Trophoblast cell (in vitro differentiated cells and primary cell): ENCODE measurements around the gene JAZF1.
"Not testable (repeated sequence)": the region's sequence is repeated elsewhere in the genome, so short reads cannot be mapped to it uniquely, and the experiment has no call there.

Experiments
- DNase-seq, 2 donors: peaks; one replicate each; pipeline ENCODE4 v3.0.0-alpha.2; 2016
- H2AFZ ChIP-seq: 2 replicates; pipeline ENCODE4 v1.6.1; 2013; ENCODE audit warnings: low read length, moderate library complexity, mild to moderate bottlenecking; ENCODE audit not compliant: insufficient read depth, poor library complexity
- H2AK5ac ChIP-seq: 2 replicates; pipeline ENCODE4 v1.6.1; 2013; ENCODE audit warnings: mild to moderate bottlenecking, low read length
- H2BK120ac ChIP-seq: 2 replicates; pipeline ENCODE4 v1.6.1; 2013; ENCODE audit warnings: low read length, mild to moderate bottlenecking, moderate library complexity; ENCODE audit not compliant: insufficient read depth, poor library complexity
- H2BK12ac ChIP-seq: 2 replicates; pipeline ENCODE4 v1.6.1; 2013; ENCODE audit warnings: mild to moderate bottlenecking, low read length, moderate library complexity
- H2BK5ac ChIP-seq: 2 replicates; pipeline ENCODE4 v1.6.1; 2013; ENCODE audit warnings: low read length, low read depth, moderate library complexity, mild to moderate bottlenecking; ENCODE audit not compliant: poor library complexity
- H3K14ac ChIP-seq: 2 replicates; pipeline ENCODE4 v1.6.1; 2013; ENCODE audit warnings: mild to moderate bottlenecking, low read length
- H3K18ac ChIP-seq: 2 replicates; pipeline ENCODE4 v1.6.1; 2013; ENCODE audit warnings: mild to moderate bottlenecking, low read length
- H3K23ac ChIP-seq: 2 replicates; pipeline ENCODE4 v1.6.1; 2013; ENCODE audit warnings: low read length
- H3K27ac ChIP-seq: 2 replicates; pipeline ENCODE4 v1.5.1; 2013; ENCODE audit warnings: low read depth, mild to moderate bottlenecking, inconsistent platforms, low read length, moderate library complexity
- H3K27me3 ChIP-seq: 2 replicates; pipeline ENCODE4 v1.6.1; 2013; ENCODE audit warnings: inconsistent platforms, mild to moderate bottlenecking, low read length, moderate library complexity; ENCODE audit not compliant: insufficient read depth
- H3K36me3 ChIP-seq, 2 experiments: 1 replicate in 1 of 2; 2 replicates in 1 of 2; pipeline ENCODE4 v1.6.1; 2013; ENCODE audit warnings: low read length in 2 of 2, mild to moderate bottlenecking in 2 of 2, moderate library complexity in 1 of 2; ENCODE audit not compliant: insufficient read depth in 2 of 2, control insufficient read depth in 1 of 2
- H3K4ac ChIP-seq: 2 replicates; pipeline ENCODE4 v1.6.1; 2013; ENCODE audit warnings: low read depth, mild to moderate bottlenecking, low read length, moderate library complexity
- H3K4me1 ChIP-seq, 2 experiments: 1 replicate in 1 of 2; 2 replicates in 1 of 2; pipeline ENCODE4 v1.6.1; 2013; ENCODE audit warnings: low read length in 2 of 2, mild to moderate bottlenecking in 2 of 2, moderate library complexity in 1 of 2; ENCODE audit not compliant: insufficient read depth in 2 of 2, control insufficient read depth in 1 of 2
- H3K4me2 ChIP-seq: 2 replicates; pipeline ENCODE4 v1.6.1; 2013; ENCODE audit warnings: inconsistent platforms, mild to moderate bottlenecking, low read length, moderate library complexity
- H3K4me3 ChIP-seq: 2 replicates; pipeline ENCODE4 v1.5.1; 2013; ENCODE audit warnings: mild to moderate bottlenecking, low read depth, low read length, inconsistent platforms
- H3K79me1 ChIP-seq: one replicate; pipeline ENCODE4 v1.6.1; 2013; ENCODE audit warnings: low read length
- H3K79me2 ChIP-seq: 2 replicates; pipeline ENCODE4 v1.6.1; 2013; ENCODE audit warnings: low read length, mild to moderate bottlenecking; ENCODE audit not compliant: control insufficient read depth, insufficient read depth, poor library complexity
- H3K9ac ChIP-seq: 2 replicates; pipeline ENCODE4 v1.6.1; 2013; ENCODE audit warnings: mild to moderate bottlenecking, low read length
- H3K9me3 ChIP-seq: 2 replicates; pipeline ENCODE4 v1.6.1; 2013; ENCODE audit warnings: low read depth, mild to moderate bottlenecking, control low read depth, inconsistent platforms, low read length; ENCODE audit not compliant: insufficient read depth
- H4K12ac ChIP-seq: 2 replicates; pipeline ENCODE4 v1.6.1; 2013; ENCODE audit warnings: low read depth, mild to moderate bottlenecking, low read length, moderate library complexity
- H4K8ac ChIP-seq: 2 replicates; pipeline ENCODE4 v1.6.1; 2013; ENCODE audit warnings: low read depth, mild to moderate bottlenecking, low read length, moderate library complexity
- H4K91ac ChIP-seq: one replicate; pipeline ENCODE4 v1.6.1; 2013; ENCODE audit warnings: low read depth, mild to moderate bottlenecking, low read length, moderate library complexity
- WGBS: extraction: QIAGEN DNeasy Blood & Tissue Kit; methylation state at CpG from one replicate; pipeline ENCODE4 v1.1.7; 2013; ENCODE audit warnings: missing lambda C conversion rate; ENCODE audit not compliant: insufficient read length, insufficient coverage; ENCODE audit errors: extremely low coverage; 5-methylcytosine and 5-hydroxymethylcytosine counted together

Gene JAZF1

GRCh38 chr7:27890205-27890849, 290.3 kb downstream of the JAZF1 start:
- Histone ChIP-seq H3K36me3 (no peaks in the 10 kb centered on the region), H3K18ac (no peak overlapping the region), H3K27ac (no peak overlapping the region), H3K27me3 (no peaks in the 10 kb centered on the region), H2AK5ac (no peak overlapping the region), H2AFZ (no peak overlapping the region), H3K4me1 (no peaks in the 10 kb centered on the region), H2BK120ac (no peak overlapping the region), H3K23ac (no peak overlapping the region), H3K79me1 (no peaks in the 10 kb centered on the region), H3K4ac (no peak overlapping the region), H3K4me2 (no peak overlapping the region), H3K4me3 (no peak overlapping the region), H4K12ac (no peak overlapping the region), H4K91ac (no peak overlapping the region), H2BK12ac (no peak overlapping the region), H4K8ac (no peak overlapping the region), H3K14ac (no peak overlapping the region), H3K9ac (no peak overlapping the region), H3K9me3 (no peaks in the 10 kb centered on the region), H3K79me2 (no peaks in the 10 kb centered on the region), H2BK5ac (no peak overlapping the region)
- no peak for DNase-seq
- no CpG with 5 or more reads among the region's 1 CpG for WGBS

- no peaks in the 10 kb centered on the region for H3K4me1 ChIP-seq
- H2BK12ac ChIP-seq = no peak overlapping the region
- no peak overlapping the region for H2AFZ ChIP-seq
- no peaks in the 10 kb centered on the region for H3K36me3 ChIP-seq
- no peak overlapping the region for H2BK120ac ChIP-seq
- H3K79me1 ChIP-seq = no peaks in the 10 kb centered on the region
- no peaks in the 10 kb centered on the region for H3K79me2 ChIP-seq
- H4K8ac ChIP-seq = no peak overlapping the region
- no peaks in the 10 kb centered on the region for H3K27me3 ChIP-seq
- H3K18ac ChIP-seq = no peak overlapping the region
- no peaks in the 10 kb centered on the region for H3K9me3 ChIP-seq
- no peak for DNase-seq
- H3K4me2 ChIP-seq = no peak overlapping the region
- no peak overlapping the region for H4K12ac ChIP-seq
- no peak overlapping the region for H3K4ac ChIP-seq
- no peak overlapping the region for H3K14ac ChIP-seq
- no peak overlapping the region for H3K4me3 ChIP-seq
- H3K23ac ChIP-seq = no peak overlapping the region
- no peak overlapping the region for H2AK5ac ChIP-seq
- no peak overlapping the region for H4K91ac ChIP-seq
- H3K27ac ChIP-seq = no peak overlapping the region
- no peak overlapping the region for H2BK5ac ChIP-seq
- no peak overlapping the region for H3K9ac ChIP-seq
- no CpG with 5 or more reads among the region's 3 CpGs for WGBS
These were observed 290.8 kb downstream of the JAZF1 start for GRCh38 chr7:27889800-27890199.

- H3K18ac ChIP-seq = no peak overlapping the region
- H3K23ac ChIP-seq = no peak overlapping the region
- H3K14ac ChIP-seq = no peak overlapping the region
- H2BK5ac ChIP-seq = no peak overlapping the region
- H3K4ac ChIP-seq = no peak overlapping the region
- H3K4me3 ChIP-seq = no peak overlapping the region
- no peak for DNase-seq
- no peak overlapping the region for H3K9ac ChIP-seq
- peaks cover 0 to 4% of the 10 kb centered on the region in 2 experiments for H3K4me1 ChIP-seq
- H3K79me2 ChIP-seq = no peaks in the 10 kb centered on the region
- no peak overlapping the region for H2BK120ac ChIP-seq
- no peaks in the 10 kb centered on the region for H3K36me3 ChIP-seq
- H2BK12ac ChIP-seq = no peak overlapping the region
- no peak overlapping the region for H4K91ac ChIP-seq
- H3K79me1 ChIP-seq = no peaks in the 10 kb centered on the region
- no peak overlapping the region for H3K4me2 ChIP-seq
- WGBS = no CpG with 5 or more reads among the region's 5 CpGs
- no peak overlapping the region for H4K8ac ChIP-seq
- H3K27ac ChIP-seq = no peak overlapping the region
- H2AFZ ChIP-seq = no peak overlapping the region
- no peaks in the 10 kb centered on the region for H3K9me3 ChIP-seq
- no peak overlapping the region for H4K12ac ChIP-seq
- no peaks in the 10 kb centered on the region for H3K27me3 ChIP-seq
- H2AK5ac ChIP-seq = no peak overlapping the region
These were observed 291.9 kb downstream of the JAZF1 start for GRCh38 chr7:27888736-27889135.

GRCh38 chr7:27886710-27887109, 293.9 kb downstream of the JAZF1 start:
- H3K23ac ChIP-seq, H3K27ac ChIP-seq, H3K79me2 ChIP-seq, H3K4me1 ChIP-seq, H3K36me3 ChIP-seq, H3K4me2 ChIP-seq, H3K9ac ChIP-seq, H3K14ac ChIP-seq, H3K9me3 ChIP-seq, H4K91ac ChIP-seq, H4K8ac ChIP-seq, H3K27me3 ChIP-seq, H4K12ac ChIP-seq, H3K18ac ChIP-seq, DNase-seq, H3K4ac ChIP-seq, H2BK5ac ChIP-seq, H3K79me1 ChIP-seq, H2AK5ac ChIP-seq, H2BK120ac ChIP-seq, H2AFZ ChIP-seq, H2BK12ac ChIP-seq, H3K4me3 ChIP-seq: not testable (repeated sequence)
- WGBS = no CpG with 5 or more reads among the region's 3 CpGs
